NCI-H526 (cell line): ENCODE measurements around the gene XYLT1.
"Not testable (repeated sequence)": the region's sequence is repeated elsewhere in the genome, so short reads cannot be mapped to it uniquely, and the experiment has no call there.

Source experiments
- DNase-seq, 2 experiments: peaks; one replicate each; lab custom pipeline; 2025; lab: John Stamatoyannopoulos, UW

Gene XYLT1

DNA sequence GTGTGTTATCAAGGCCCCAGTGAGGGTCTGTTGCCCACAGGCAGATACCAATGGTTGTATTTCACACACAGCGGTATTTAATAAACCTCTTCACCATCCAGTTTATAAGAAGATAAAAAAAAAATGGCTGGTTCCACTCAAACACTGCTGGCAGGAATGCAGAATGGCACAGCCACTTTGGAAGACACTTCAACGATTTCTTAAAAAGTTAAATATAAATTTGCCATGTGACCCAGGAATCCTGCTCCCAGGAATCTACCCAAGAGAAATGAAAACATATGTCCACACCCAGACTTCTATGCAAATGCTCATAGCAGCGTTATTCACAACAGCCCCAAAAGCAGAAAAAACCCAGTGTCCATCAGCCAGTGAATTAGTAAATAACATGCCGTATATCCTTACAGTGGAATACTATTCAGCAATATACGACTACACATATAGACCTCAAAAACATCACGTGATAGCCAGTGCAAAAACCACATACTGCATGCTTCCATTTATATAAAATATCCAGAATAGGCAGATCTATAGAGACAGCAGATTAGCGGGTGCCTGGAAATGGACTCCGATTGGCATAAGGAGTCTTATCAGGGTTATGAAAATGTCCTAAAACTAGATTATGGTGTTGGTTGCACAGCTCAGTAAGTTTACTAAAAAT, 38.7 kb downstream of the XYLT1 start:
- DNase-seq, result no peak

DNA sequence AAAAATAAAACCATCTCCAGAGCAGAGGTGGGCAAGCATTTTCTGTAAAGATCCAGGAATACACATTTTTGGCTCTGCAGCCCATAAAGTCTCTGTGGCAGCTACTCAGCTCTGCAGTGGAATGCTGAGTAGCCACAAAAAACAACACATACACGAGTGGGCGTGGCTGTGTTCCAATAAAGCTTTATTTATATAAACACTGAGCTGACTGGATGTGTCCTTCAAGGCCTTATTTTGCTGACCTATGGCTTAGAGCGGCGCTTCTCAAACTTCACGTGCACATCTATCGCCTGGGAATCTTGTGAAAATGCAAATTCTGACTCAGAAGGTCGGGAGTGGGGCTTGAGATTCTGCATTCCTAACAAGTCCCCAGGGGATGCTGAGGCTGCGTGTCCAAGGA, 39.7 kb downstream of the XYLT1 start:
- DNase-seq, result no peak

DNA sequence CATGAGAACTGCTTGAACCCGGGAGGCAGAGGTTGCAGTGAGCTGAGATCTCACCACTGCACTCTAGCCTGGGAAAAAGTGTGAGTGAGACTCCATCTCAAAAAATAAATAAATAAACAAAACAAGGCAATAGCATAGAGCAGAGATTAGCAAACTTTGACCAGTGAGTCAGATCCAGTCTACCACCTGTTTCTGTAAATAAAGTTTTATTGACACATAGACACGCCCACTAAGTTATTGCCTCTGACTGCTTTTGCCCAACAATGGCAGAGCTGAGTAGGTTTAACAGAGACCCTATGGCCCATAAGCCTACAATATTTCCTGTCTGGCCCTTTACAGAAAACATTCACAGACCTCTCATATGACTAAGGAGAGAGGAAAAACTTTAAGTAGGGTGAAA, 44.3 kb downstream of the XYLT1 start:
- DNase-seq, result no peak

DNA sequence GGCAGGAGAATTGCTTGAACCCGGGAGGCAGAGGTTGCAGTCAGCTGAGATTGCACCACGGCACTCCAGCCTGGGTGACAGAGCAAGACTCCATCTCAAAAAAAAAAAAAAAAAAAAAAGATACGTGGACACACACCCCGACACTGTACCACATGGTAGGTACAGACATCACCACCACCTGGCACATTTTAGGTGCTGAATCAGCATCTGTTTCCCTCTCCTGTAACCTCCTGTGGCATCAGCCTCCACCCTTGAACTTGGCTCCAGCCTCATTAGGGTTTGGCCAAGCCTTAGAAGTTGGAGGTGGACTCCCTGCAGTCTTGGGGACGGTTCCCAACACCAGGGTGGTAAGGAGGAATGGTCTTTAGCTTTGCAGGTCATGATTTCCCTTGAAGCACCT, 46.0 kb downstream of the XYLT1 start:
- no peak for DNase-seq

DNA sequence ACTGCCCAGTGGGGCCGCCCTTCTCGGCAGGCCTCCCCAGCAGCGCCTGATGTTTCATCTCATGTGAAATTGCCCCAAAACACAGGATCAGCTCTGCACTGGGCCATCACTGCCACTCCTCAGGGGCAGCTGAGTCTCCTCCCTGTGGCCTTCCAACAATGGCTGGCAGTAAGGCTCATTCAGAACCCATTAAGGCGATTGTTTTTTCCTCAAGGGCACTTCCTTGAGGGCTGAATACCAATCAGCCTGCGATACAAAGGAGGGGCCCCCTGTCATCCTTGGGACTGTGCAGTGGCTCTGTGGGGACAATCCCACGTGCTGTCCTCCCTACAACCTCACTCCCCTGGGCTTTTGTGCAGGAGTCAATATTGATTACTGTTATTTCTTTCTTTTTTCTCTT, 47.5 kb downstream of the XYLT1 start:
- DNase-seq, result no peak

DNA sequence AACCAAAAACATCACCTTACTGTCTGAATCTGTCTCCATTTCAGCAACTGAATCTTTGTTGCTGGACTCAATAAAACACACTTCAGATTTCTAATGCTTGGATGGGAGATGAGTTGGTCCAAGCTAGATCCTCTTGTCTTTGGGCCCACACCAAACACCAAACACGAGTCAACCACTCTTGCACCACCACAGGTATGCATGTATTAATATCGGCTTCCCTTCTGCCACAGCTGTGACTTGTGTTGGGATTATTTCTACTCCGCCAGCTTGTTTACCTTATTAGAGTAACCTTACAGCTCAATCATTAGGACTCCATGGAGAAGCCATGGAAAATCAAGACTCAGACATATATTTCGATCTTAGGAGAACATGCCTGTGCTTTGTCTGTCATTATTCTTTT, 49.9 kb downstream of the XYLT1 start:
- no peak for DNase-seq

DNA sequence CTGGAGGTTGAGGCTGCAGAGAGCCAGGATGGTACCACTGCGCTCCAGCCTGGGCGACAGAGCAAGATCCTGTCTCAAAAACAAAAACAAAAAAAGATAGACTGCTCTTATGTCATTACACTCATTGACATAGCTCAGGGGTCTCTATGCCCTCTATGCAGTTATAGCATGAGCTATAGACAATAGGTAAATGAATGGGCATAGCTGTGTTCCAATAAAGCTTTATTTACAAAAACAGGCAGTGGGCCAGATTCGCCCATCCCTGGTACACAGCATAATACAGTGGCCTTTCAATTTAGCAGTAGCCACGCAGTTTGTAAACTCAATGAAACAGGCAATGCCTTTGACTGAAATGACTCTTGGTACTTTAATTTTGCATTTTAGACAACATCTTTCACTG, 51.5 kb downstream of the XYLT1 start:
- no peak for DNase-seq

DNA sequence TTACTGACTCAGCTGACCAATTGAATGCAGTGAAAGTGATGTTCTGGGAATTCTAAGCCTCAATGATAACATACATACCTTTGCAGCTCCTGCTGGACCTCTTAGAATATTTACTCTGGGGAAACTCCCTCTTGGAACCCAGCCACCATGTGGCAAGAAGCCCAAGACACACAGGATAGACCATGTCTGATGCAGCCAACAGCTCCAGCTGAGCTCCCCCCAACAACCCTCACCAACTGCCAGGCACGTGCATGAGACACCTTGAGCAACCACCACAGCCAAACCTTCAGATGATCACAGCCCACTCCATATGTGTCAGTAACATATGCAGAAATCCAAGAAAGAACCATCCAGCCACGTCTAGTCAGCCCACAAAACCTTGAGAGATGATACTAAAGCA, 53.0 kb downstream of the XYLT1 start:
- DNase-seq, result no peak

DNA sequence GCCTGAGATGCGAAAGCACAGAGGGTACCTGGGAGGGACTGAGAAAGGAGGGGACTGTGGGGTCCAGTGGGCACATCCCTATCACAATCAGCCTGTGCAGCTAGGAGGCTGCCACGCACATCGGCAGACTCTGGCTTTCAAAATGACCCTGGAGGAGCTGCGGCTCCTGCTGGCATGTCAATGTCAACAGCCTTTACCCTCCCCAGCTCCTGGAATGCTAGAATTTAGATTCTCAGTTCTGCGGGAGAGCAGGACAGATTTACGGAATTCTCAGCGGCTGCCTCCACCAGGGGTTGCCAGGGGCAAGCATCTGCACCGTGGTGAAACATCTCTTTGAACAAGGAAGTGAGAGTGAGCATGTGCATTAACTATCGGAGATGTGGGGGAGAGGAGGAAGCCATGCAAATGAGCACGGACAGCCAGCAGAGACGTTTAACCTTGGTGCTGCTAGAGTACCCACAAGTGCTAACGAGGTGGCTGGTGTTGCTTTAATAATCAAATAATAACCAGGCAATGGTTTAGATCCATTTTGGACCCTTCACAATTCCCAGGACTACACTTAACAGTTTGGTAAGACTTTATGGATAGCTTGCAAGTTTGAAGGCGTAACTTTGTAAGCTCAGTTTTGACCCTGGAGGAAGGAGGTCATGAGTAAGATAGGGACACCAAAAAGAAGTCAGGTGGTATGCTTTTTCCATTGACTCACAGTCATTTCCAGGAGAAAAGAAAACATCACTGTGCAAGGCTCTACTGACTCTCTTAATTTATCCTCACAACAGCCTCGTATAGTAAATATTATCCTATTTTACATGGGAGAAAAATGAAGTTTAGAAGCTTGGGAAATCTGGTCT, 54.1 kb downstream of the XYLT1 start:
- peak in 1 of 2 experiments; percentile 13 for DNase-seq

DNA sequence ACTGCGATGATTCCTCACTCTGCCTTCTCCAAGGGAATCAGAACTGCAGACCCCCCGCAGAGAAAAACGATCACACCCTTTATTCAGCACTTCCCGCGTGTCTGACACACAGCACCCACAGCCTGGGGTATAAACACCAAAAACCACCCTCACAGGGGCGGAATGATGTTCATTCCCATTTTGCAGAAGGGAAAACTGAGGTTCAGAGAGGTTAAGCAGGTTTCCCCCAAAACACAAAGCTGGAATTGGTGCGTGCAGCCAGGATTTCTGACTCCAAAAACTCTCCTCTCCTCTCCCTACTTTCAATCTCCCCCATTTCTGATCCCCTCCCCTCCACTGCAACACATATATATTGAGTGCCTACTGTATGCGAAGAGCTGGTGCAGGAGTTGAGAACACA, 55.8 kb downstream of the XYLT1 start:
- no peak for DNase-seq

DNA sequence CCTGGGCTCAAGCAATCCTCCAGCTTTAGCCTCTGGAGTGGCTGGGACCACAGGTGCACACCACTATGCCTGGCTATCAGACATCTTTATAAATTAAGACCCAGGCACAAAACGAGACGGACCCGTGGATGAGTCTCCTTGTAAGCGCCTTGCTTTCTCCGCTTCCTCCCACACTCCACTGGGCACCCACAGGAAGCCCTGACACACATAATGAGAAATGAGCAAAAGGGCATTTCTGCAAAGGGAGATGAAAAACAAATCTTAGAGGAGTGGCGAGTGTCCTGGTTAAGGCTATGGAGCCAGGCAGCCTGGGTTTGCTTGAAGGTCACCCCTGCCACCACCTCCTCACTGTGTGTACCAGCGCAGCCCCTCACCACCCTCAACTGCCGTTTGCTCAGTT, 56.3 kb downstream of the XYLT1 start:
- DNase-seq, result no peak

DNA sequence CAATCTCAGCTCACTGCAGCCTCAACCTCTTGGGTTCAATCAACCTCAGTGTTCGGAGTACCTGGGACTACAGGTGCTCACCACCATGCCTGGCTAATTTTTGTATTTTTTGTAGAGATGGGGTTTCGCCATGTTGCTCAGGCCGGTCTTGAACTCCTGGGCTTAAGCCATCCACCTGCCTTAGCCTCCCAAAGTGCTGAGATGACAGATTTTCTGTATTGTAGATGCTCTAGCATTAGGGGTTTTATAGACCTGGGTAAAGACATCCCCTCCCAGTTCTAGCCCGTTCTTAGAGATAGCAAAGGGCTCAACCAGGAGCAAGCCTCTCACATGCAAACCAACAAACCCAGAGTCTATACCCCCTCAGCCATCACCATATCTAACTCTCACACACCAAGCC, 57.3 kb downstream of the XYLT1 start:
- DNase-seq, result no peak

DNA sequence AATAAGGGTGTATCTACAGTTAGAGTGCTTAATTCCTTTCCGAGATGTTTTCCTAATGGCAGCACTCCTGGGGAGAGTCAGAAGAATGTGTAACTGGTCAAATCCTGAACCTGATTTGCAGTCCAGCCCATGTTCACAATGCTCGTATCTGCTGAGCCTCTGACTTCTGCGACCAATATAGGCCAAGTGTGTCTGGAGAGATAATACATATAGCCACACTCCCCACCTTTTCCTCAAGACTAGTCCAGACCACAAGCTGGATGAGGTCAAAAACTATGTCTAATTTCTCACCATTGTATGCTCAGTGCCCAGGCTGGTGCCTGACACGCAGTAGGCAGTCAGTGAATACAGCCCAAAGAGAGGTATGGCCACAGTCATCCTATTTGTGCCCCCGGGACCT, 58.0 kb downstream of the XYLT1 start:
- no peak for DNase-seq

DNA sequence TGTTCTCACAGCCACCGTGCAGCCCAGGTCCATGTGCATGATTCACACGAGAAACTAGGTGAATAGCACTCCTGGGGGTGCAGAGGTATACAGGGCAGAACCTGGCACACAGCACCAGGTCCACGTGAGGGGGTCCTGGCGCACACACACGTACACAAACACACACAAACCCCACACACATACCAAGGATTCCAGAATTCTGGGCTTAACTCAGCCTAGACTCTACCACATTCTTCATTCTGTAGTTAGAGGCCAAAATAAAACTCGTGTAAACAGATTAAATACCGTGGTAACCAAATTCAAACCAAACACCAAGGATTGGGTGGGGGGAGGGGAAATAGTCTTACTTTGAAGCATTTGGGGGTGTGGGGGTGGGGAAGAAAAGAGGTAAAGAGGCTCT, 58.5 kb downstream of the XYLT1 start:
- DNase-seq, result no peak

DNA sequence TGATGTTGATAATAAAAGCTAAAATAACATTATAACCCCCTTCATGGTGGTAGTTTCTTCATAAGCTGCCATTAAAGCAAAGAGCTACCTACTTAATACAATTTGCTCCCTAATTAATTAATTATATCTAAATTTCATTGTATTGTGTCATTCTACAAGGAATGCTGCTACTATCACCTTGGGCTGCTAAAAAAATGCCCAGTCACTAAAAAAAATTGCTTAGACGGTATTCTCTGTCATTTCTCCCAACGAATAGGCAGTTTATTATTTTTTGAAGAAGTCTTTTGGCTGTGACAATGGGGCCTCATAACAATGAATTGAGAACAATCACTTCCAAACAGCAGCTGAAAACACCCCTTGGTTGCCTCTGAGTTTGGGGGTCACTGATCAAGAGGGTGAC, 59.5 kb downstream of the XYLT1 start:
- DNase-seq, result no peak

DNA sequence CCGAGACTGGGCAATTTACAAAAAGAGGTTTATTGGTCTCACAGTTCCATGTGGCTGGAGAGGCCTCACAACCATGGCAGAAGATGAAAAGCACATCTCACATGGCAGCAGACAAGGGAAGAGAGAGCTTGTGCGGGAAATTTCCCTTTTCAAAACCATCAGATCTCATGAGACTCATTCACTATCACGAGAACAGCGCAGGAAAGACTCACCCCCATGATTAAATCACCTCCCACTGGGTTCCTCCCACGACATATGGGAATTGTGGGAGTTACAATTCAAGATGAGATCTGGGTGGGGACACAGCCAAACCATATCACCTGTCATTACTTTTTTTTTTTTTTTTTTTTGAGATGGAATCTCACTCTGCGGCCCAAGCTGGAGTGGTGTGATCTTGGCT, 60.4 kb downstream of the XYLT1 start:
- not testable (repeated sequence) for DNase-seq

DNA sequence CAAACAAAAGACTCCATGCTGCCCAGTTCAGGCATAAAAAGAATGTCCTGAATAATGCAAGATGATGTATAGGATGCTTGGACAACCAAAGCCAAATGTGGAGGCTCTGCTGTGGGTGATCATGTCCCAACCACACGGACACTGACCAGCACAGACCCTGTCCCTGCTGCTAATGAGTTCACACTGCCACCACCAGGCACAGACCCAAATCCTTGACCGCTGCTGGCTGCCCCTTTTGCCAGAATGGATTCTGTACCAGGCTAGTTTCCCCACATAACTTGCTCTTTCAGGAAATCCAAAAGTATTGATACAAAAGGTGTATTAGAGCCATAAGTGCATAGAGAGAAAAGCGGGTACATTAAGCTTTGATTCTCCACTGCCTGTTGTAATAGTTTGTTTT, 60.9 kb downstream of the XYLT1 start:
- DNase-seq, result no peak

DNA sequence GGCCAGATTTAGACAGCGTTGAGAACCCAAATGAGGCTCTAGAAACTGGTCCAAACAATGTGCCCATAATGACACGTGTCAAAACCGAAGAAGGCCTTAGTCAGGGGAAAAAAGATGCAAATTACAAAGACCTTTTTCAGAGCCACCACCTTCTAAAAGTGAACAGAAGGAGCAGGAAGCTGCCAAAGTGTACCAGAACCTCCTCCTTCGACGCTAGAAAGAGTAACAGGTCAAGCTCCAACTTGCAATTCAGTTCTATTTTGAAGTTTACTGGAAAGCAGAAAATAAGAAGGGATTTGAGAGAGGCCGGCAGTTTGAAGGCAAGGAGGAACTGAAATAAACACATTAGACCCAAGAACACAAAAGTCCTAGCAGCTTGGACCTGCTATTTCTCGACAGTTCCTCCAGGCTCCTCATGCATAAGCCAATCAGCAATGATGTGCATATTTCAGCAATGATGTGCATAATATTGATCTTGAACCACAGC, 61.8 kb downstream of the XYLT1 start:
- DNase-seq, result no peak

DNA sequence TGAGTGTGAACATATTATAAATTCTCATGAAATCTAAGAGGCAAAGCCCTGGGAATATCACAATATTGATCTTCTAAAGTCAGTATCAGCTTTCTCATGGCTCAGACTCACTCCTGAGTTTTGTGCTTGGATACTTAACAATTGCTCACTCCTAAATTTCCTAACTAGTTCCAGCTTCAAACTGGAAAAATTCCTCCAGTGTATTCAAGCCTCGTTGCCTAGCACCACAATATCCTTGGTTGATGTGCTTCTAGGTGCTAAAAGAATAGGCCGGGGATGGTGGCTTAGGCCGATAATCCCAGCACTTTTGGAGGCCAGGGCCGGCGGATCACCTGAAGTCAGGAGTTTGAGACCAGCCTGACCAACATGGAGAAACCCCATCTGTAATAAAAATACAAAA, 62.5 kb downstream of the XYLT1 start:
- DNase-seq, result no peak

DNA sequence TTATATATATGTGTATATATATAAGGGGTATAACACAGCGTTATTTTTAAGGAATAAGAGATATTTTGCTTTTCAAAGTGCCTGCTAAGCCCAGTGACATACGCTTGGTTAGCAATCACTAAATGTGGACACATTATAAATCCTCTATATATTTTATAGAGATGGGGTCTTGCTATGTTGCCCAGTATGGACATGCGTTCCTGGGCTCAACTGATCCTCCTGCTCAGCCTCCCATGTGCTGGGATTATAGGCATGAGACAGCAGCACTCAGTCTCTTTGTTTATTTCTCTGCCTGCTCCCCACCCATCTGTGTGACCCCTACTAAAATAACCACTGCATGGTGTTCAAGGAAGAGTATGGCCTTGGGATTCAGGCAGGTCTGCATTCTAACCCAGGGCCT, 63.4 kb downstream of the XYLT1 start:
- no peak for DNase-seq

DNA sequence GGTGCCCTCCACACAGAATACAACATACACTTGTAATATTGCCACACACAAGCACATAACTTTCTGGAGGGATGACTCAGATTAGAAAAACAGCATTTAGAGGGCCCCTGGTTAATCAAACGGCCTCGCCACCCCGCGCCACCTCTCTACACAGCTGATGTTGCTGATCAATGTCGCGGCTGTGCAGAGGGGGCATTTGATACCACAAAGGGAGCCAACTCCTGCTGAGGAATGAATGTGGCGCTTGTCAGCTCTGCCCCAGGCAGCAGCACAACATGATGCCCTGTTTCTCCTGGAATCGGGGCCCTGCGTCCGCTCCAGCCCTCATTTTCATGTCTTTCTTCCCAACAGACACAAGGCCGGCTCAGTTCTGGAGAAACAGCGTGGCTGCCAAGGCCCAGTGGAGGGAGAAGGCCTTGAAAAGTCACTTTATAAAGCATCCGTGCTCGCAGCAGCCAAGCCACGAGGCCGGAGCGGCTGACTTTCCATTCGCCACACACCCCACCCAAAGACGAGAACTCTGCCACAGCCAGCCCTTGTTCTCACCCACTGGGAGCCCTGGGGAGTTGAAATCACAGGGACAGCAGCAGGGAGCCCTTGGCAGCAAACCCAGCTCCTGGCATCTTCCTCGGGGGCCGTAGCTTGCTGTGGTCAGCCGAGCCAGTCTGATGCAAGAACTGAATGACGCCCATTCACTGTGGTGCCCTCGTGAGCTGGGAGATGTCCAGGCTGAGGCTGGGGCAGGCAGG, 65.6 kb downstream of the XYLT1 start:
- DNase-seq, result no peak

DNA sequence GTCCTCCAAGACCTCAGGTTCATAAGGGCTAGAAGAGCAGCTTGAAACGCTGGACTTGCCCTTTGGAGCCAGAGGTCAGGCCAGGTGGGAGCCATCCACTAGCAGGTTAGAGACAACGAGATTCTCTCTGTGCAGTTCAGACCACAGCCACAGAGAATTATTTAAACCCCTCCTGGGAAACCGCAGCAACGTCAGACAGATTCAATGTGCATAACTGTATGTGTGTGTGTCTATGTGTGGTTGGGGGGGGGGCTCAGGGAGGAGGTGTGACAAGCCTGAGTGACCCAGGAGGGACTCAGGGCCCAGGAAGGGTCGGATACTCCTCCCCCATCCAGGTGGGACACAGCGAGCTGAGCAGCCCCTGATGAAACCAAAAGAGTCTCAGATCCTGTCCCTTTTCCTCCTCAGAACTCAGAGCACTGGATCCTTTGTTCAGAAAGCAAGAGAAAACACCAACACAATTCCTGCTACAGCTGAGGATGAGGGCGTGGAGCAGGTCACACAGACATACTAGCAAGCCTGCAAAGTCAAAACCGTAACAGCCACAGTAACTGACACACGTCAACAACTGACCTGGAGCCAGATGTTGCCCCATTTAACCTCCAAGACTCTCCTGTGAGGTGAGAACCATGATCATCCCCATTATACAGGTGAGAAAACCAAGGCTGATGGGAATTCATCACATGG, 66.8 kb downstream of the XYLT1 start:
- DNase-seq, result no peak
